ENCODE measurements around the gene RHD.

DNA sequence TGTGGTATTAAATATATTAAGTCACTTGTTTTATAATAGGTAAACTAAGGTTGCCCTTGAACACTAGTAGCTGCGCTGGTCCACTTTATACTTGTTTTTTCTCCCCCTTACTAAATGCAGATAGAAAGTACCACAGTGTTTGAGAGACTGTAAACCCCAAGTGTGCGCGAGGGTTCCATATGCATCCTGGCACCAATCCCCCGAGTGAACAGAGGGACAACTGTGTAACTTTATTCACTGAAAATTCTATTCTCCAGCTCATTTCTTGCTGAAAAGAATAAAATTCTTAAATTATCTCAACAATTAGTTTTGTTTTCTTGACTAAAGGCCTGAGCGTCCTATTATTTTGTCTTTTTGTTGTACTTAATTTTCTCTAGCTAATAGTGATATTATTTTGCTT, 26.9 kb upstream of the RHD start:
- TF ChIP-seq, protein P1, sequence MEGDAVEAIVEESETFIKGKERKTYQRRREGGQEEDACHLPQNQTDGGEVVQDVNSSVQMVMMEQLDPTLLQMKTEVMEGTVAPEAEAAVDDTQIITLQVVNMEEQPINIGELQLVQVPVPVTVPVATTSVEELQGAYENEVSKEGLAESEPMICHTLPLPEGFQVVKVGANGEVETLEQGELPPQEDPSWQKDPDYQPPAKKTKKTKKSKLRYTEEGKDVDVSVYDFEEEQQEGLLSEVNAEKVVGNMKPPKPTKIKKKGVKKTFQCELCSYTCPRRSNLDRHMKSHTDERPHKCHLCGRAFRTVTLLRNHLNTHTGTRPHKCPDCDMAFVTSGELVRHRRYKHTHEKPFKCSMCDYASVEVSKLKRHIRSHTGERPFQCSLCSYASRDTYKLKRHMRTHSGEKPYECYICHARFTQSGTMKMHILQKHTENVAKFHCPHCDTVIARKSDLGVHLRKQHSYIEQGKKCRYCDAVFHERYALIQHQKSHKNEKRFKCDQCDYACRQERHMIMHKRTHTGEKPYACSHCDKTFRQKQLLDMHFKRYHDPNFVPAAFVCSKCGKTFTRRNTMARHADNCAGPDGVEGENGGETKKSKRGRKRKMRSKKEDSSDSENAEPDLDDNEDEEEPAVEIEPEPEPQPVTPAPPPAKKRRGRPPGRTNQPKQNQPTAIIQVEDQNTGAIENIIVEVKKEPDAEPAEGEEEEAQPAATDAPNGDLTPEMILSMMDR (IDR thresholded peaks at IDR 0.05; ENCODE audit: poor library complexity), result no peak
- TF ChIP-seq EZH2phosphoT487 (IDR thresholded peaks at IDR 0.05; ENCODE audit: low read depth, severe bottlenecking, unreplicated experiment), result no peak
